Measurements from ENCODE around the gene LMX1B.
"Not testable (repeated sequence)": the region's sequence is repeated elsewhere in the genome, so short reads cannot be mapped to it uniquely, and the experiment has no call there.

Gene LMX1B

GRCh38 chr9:126700296-126700695, 86.6 kb downstream of the LMX1B start:
- no peak for DNase-seq

- no peak for DNase-seq
These were observed 87.4 kb downstream of the LMX1B start for GRCh38 chr9:126700903-126701812.

- no peak for DNase-seq
These were observed 88.0 kb downstream of the LMX1B start for GRCh38 chr9:126701813-126702140.

GRCh38 chr9:126702151-126703001, 88.6 kb downstream of the LMX1B start:
- no peak for DNase-seq

DNA sequence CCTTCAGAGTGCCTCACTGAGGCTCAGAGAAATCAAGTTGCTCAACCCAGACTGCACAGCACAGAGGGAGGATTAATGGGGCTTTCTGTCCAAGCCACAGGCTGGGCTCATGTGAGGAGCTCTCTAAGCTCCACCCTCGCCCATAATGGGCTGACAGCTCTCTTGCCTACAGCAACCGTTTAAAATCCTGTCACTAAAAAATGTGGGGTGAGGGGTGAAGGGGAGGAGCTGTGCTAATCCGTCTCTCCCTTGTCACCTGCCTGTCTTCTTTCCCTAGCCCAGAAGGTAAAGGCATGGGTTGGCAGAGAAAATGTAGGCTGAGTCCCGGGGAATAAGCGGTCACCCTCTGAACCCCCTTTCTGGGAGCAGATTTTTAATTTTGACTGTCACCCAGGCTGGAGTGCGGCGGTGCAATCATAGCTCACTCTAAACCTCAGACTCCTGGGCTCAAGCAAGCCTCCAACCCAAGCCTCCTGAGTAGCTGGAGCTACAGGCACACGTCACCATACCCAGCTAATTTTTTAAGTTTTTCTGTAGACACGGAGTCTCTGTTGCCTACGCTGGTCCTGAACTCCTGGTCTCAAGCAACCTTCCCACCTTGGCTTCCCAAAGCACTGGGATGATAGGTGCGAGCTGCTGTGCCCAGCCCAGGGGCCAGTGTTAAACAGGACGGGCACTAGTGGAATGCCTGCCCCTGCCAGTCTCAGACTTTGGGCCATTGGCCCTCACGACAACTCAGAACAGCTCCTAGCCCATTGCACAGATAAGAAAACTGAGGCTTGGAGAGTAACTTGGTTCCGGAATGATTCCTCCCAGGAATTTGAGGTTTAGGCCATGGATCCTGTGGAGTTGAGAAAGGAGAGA, 89.5 kb downstream of the LMX1B start:
- no peak for DNase-seq

DNA sequence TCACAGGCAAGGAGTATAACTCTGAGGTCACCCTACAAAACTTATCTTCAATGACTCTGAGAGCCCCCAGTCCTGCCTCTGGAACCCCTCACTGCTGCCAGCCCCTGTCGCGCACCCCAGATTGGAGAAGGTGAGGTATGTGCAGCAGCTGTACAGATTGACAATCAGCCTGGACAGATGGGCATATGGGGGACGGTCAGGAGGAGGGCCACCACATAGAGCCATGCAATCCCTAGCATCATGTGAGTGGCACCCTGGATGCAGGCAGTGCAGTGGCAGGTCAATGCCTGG, 90.1 kb downstream of the LMX1B start:
- DNase-seq = no peak

DNA sequence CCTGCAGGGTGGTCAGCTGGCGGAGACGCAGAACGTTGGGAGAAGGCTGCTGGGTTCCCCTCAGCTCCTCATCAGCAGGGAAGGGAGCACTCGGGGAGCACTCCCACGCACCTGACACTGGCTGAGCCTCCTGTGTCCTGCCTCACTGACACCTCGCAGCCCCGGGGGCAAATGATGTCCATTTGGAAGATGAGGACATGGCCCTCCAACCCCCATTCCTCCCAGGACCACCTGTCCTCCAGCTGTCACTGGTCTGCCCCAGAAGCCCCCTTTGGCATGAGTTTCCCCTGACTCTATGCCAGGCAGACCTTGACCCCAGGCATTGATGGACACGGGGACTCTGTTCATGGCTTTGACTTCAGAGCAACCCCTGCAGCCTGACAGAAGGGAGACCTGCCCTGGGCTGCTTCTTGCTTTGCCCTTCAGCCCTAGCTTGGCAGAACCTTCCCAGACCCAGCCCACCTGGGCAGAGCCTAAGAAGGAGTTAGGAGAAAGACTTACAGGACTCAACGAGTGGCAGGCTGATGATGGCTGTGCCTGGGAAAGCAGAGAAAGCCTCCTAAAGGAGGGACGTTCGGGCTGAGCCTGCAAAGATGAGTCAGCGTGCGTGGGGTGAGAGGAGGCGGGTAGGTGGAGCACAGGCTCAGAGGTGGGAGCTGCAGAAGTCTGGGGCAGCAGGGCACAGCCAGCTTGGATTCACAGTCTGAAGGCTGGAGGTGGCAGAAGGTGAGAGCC, 90.6 kb downstream of the LMX1B start:
- no peak for DNase-seq

GRCh38 chr9:126704892-126705766, 91.4 kb downstream of the LMX1B start:
- peak; percentile 63 for DNase-seq

DNA sequence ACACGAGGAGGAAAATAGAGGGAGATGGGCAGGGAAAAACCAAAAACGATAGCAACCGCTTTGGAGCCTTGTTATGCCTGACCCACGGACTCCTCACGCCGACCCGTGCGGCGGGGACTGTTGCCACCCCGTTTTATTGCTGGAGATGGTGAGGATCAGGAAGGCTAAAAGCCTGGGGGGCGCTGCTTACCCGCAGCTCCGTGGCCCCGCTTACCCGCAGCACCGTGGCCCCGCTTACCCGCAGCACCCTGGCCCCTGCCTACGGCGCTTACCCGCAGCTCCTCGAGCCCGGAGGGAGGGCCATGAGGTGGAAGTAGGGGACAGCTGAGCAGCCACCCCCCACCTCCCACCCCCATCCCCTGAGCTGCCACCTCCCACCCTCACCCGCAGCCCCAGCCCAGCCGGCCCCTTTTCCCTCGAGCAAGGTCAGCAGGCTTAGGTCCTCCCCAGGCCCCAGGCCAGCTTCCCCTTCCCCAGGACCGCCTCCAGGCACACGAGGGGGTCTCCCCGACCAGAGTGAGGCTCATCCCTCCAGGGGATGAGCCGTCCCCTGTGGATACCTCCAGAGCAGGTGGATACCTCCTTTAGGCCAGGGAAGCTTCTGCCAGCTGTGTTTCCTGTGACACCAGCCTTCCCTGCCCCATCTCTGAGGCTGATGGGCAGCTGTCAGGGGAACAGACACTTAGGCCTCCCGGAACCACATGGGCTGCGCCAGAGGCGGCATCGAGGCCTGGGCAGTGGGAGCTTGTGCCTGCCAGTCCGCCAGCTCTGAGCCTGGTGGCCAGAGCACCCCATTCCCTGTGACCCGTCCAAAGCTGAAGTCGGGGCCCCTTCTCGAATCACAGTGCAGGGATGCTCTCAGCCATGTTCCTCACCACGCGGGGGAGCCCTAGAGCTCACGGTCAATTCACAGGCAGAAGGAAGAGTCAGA, 92.3 kb downstream of the LMX1B start:
- no peak for DNase-seq

DNA sequence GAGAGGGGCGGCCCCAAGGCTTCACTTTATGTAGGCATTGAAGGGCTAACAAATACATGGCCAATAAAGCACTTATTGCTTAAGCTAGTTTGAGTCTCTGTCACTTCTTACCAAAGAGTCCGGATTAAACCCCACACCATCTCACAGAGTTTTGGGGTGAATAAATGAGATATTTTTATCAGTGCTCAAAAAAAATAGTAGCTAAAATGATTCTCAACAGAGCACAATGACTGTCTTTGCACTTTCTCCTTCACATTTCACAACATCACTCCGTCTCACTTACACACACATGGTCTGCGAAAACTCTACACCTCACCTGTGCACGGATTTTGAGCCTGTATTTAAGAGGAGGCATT, 92.9 kb downstream of the LMX1B start:
- DNase-seq = no peak

DNA sequence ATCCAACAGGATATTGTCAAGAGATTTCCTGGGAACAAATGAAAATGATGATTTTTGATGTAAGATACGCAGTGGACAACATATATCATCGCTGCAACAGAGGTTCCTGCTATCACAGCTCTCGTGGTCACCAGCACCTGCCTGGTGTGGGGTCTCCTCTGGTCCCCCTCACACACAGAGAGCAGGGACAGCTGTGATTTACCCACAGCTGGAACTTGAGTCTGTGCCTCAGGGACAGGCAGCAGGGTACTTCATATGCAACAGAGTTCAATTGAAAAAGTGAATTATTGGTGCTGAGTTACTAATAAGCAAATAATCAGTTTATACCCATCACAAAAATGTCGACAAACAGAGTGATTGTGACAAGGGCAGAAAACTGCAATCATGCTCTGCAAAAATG, 93.4 kb downstream of the LMX1B start:
- no peak for DNase-seq

GRCh38 chr9:126707712-126708111, 94.0 kb downstream of the LMX1B start:
- DNase-seq = not testable (repeated sequence)

GRCh38 chr9:126708178-126708577, 94.5 kb downstream of the LMX1B start:
- no peak for DNase-seq

DNA sequence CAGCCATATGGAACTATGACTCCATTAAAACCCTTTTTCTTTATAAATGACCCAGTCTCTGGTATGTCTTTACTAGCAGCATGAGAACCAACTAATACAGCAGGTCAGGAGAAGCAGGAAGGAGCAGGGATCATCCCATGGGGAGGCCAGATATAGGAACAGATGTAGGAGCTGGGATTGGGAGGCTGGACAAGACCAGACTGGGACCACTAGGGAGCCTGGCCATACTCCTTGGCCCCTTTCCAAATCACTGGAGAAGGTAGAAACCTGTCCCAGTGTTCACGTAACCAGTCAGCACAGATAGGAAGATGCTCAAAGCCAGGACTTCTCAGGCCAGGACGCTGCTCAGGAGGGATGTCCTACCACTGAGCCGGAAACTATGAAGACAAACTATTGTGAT, 95.5 kb downstream of the LMX1B start:
- no peak for DNase-seq

DNA sequence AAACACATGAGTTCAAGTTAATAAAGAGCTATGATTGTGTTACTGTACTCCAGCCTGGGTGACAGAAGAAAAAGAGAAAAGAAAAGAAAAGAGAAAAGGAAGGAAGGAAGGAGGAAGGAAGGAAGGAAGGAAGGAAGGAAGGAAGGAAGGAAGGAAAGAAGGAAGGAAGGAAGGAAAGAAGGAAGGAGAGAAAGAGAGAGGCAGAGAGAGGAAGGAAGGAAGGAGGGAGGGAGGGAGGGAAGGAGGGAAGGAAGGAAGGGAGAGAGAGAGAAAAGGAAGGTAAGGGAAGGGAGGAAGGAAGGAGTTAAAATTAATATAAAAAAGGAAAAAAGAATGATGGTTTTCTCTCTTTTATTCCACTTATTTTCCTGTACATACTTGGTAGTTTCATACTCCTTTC, 101.7 kb downstream of the LMX1B start:
- no peak for DNase-seq

GRCh38 chr9:126717441-126717840, 103.7 kb downstream of the LMX1B start:
- DNase-seq = not testable (repeated sequence)

- DNase-seq = peak; percentile 39
These were observed 105.9 kb downstream of the LMX1B start for GRCh38 chr9:126719618-126720031.

DNA sequence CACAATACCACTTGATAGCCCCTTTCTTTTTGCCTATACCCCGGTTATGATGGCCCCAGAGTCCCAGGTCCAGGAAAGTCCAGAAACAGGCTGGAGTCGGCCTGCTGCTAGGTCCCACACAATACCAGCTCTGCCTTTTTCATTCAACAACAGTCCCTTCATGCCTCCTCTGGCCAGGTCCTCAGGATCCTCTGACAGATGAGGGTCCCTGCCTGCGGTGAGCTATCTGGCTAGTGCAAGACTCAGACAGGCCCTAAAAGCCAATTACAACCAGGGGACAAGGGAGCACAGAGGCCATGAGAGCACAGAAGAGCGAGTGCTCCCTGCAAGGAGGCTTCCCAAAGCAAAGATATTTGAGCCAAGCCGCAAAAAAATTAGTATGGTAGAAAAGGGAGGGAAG, 106.3 kb downstream of the LMX1B start:
- DNase-seq = no peak

DNA sequence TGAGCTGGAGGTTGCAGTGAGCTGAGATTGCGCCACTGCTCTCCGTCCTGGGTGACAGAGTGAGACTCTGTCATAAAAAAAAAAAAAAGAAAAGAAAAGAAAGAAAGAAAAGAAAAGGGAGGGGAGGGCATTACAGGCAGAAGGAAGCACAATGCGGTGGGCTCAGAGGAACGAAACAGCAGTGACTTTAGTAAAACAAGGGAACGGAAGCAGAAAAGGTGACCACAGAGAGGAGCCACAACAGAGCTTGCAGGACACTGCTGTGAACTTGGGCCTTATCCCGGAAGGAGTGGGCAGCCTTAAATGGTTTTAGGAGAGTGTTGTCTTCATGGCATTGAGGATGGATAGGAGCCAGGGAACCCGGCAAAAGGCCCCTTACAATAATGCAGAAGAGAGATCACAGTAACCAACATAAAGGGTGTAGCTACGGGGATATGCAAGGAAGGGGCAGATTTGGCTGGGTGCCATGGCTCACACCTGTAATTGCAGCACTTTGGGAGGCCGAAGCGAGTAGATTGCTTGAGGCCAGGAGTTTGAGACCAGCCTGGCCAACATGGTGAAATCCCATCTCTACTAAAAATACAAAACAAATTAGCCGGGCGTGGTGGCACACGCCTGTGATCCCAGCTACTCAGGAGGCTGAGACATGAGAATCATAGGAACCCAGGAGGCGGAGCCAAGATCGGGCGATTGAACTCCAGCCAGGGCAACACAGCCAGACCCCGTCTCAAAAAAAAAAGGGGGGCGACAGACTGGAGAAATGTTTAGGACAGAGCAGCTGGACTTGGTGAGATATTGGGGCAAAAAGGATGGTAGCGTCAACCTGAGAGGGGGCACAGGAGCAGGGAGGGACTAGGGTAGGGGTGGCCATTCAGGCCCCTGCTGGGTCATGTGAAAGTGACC, 107.2 kb downstream of the LMX1B start:
- DNase-seq = no peak
